Sigmoid colon (tissue), 4 donors: ENCODE data around the gene FGF3.

Source experiments
- EP300 ChIP-seq, 4 donors: sonication (generic); formaldehyde crosslinking; IDR thresholded peaks; one replicate each; pipeline ENCODE4 v1.6.1; 2017; ENCODE audit warnings: antibody characterized with exemption in 4 of 4
- POLR2A ChIP-seq, 2 donors: fragments of 450-650 bp; IDR thresholded peaks; one replicate each; pipeline ENCODE4 v1.6.1; 2016; ENCODE audit warnings: antibody characterized with exemption in 2 of 2, mild to moderate bottlenecking in 2 of 2, moderate library complexity in 2 of 2
- POLR2AphosphoS5 ChIP-seq, 4 donors: sonication (generic); formaldehyde crosslinking; IDR thresholded peaks; one replicate each; pipeline ENCODE4 v1.6.1; 2017; ENCODE audit warnings: antibody characterized with exemption in 4 of 4
- TF ChIP-seq, protein P1 (sequence below), 4 experiments: fragments of 450-650 bp in 3 of 4; fragments of 200-600 bp in 1 of 4; IDR thresholded peaks; one replicate each; pipeline ENCODE4 v1.5.1; 2016 to 2019; ENCODE audit warnings: antibody characterized with exemption in 4 of 4, mild to moderate bottlenecking in 3 of 4, moderate library complexity in 2 of 4

DNA sequence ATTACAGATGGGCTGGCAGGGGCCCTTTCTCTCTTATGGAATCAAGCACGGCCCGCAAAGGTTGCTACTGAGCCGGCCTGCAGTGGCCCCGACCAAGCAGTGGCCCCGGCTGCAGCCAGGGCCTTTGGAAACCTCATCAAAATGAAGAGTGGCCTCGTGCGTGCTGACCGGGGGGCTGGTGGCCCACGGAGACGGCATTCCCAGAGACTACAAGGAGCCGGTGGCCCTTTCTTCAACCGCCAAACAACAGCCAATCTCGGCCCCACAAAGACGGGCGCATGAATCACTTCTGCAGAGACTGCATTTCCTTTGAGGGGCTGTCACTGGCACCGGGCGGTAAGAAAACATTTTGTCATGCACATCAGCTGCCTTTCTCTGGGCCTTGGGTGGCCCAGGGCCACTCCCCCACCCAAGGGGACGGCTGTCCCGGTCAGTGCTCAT, 43.1 kb upstream of the FGF3 start:
- TF ChIP-seq, protein P1, sequence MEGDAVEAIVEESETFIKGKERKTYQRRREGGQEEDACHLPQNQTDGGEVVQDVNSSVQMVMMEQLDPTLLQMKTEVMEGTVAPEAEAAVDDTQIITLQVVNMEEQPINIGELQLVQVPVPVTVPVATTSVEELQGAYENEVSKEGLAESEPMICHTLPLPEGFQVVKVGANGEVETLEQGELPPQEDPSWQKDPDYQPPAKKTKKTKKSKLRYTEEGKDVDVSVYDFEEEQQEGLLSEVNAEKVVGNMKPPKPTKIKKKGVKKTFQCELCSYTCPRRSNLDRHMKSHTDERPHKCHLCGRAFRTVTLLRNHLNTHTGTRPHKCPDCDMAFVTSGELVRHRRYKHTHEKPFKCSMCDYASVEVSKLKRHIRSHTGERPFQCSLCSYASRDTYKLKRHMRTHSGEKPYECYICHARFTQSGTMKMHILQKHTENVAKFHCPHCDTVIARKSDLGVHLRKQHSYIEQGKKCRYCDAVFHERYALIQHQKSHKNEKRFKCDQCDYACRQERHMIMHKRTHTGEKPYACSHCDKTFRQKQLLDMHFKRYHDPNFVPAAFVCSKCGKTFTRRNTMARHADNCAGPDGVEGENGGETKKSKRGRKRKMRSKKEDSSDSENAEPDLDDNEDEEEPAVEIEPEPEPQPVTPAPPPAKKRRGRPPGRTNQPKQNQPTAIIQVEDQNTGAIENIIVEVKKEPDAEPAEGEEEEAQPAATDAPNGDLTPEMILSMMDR (IDR thresholded peaks at IDR 0.05): no peak
- TF ChIP-seq POLR2A (IDR thresholded peaks at IDR 0.05): no peak
- no peak for TF ChIP-seq POLR2AphosphoS5 (IDR thresholded peaks at IDR 0.05)
- no peak for TF ChIP-seq EP300 (IDR thresholded peaks at IDR 0.05)
